Naive B cell (primary cell): ENCODE results near the gene NFKB1. TPM values are rescaled to one million over a fixed set of nuclear protein-coding genes. Genes with fewer than 3 reads are reported as not detected.
"Not testable (repeated sequence)": the region's sequence is repeated elsewhere in the genome, so short reads cannot be mapped to it uniquely, and the experiment has no call there.

ENCODE experiments used
- ATAC-seq, 2 donors: fragments of 150-1000 bp; cut with Tn5 transposase; 2 replicates each; pipeline ENCODE4 v1.10.0; 2021; ENCODE audit warnings: low read depth in 2 of 2, mild to moderate bottlenecking in 2 of 2, moderate library complexity in 2 of 2
- DNase-seq: peaks from one replicate; pipeline ENCODE4 v3.0.0; 2022
- H3K27ac Mint-ChIP-seq, 6 donors: one replicate each; pipeline ENCODE4 v1.8.0; 2020 to 2022; ENCODE audit warnings: mild to moderate bottlenecking in 6 of 6, mixed read lengths in 6 of 6, moderate library complexity in 5 of 6, inconsistent platforms in 2 of 6
- H3K27me3 Mint-ChIP-seq, 3 donors: one replicate each; pipeline ENCODE4 v1.8.0; 2021 to 2022; ENCODE audit warnings: mixed read lengths in 3 of 3, mild to moderate bottlenecking in 1 of 3
- H3K36me3 Mint-ChIP-seq, 2 donors: one replicate each; pipeline ENCODE4 v1.8.0; 2020 to 2022; ENCODE audit warnings: mixed read lengths in 2 of 2, inconsistent platforms in 1 of 2, mild to moderate bottlenecking in 1 of 2
- H3K4me1 Mint-ChIP-seq, 3 donors: one replicate each; pipeline ENCODE4 v1.8.0; 2020 to 2022; ENCODE audit warnings: mixed read lengths in 3 of 3, inconsistent platforms in 1 of 3, mild to moderate bottlenecking in 1 of 3, moderate library complexity in 1 of 3
- H3K4me3 Mint-ChIP-seq, 8 donors: one replicate each; pipeline ENCODE4 v1.8.0; 2020 to 2022; ENCODE audit warnings: mild to moderate bottlenecking in 8 of 8, mixed read lengths in 8 of 8, moderate library complexity in 8 of 8, inconsistent platforms in 2 of 8
- H3K9me3 Mint-ChIP-seq, 7 donors: one replicate each; pipeline ENCODE4 v1.8.0; 2020 to 2022; ENCODE audit warnings: mixed read lengths in 7 of 7, mild to moderate bottlenecking in 5 of 7, inconsistent platforms in 2 of 7, moderate library complexity in 1 of 7
- polyA plus RNA-seq, 6 donors: library from polyadenylated mRNA; unstranded; fragments of 300-500 nt; fragmentation: Illumina TruSeq; gene quantifications; one replicate each; pipeline ENCODE4 v1.2.3, GENCODE V29; 2021; ENCODE audit warnings: low read depth in 6 of 6

The NFKB1 gene
- polyA plus RNA-seq, 6 donors from 2014 or later = 14.5 to 47.4 (median 26.2) TPM

DNA sequence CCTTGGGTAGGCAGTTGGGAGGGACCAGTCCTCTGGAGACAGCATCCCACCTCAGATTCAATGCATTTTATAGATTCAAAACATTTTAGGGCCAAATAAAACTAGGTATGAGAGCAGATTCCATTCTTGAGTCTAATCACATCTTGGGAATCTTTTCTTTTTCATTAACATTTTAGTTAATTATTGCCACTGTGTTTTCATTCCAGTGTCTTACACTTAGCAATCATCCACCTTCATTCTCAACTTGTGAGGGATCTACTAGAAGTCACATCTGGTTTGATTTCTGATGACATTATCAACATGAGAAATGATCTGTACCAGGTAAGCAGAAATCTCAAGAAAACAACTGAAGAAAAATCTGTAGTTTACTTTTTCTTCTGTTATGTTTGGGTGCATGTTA, 99.5 kb downstream of the NFKB1 start:
- H3K9me3 Mint-ChIP-seq = no peaks in the 10 kb centered on the region
- peaks cover 0 to 3% (median 0%) of the 10 kb centered on the region in 3 donors for H3K4me1 Mint-ChIP-seq
- peak overlapping the region in 1 of 6 donors; percentile 10 for H3K27ac Mint-ChIP-seq
- H3K27me3 Mint-ChIP-seq = no peaks in the 10 kb centered on the region
- no peak for ATAC-seq
- H3K36me3 Mint-ChIP-seq = peaks cover 44 to 45% of the 10 kb centered on the region in 2 donors
- no peak for DNase-seq
- no peak overlapping the region for H3K4me3 Mint-ChIP-seq

DNA sequence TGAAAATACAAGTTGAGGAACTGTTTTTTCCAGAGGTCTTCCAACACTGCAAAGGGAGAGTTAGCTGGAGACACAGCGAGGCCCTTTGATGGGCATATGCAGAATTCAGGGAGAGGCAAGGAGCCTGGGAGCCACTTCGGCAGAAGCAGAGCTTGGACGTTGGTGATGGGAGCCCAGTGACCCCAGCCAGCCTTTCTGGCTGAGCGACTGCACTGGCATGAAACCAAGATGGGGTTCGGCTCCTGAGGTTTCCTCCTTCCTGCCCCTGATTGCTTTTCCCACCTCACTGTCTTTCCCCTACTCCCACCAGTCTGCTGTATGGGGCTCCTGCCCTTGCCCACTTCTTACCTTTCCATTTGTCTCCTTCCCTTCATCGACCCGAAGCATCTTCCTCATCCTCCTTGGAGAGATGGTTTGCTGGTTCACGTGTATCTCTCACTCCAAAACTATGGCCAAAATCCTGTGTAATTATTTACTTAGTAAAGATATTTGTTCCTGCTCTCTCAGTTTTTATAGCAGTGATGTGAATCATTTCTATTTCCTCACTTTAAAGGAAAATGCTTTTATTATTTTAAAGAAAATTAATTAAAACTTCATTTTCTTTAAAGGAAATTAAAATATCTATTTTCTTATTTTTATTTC, 100.5 kb downstream of the NFKB1 start:
- H3K27ac Mint-ChIP-seq = peak overlapping the region in 2 of 6 donors; percentile 27 to 82
- no peaks in the 10 kb centered on the region for H3K9me3 Mint-ChIP-seq
- peaks cover 34 to 37% of the 10 kb centered on the region in 2 donors for H3K36me3 Mint-ChIP-seq
- no peak overlapping the region for H3K4me3 Mint-ChIP-seq
- peaks cover 0 to 3% (median 0%) of the 10 kb centered on the region in 3 donors for H3K4me1 Mint-ChIP-seq
- DNase-seq (no peak), ATAC-seq (no peak)
- H3K27me3 Mint-ChIP-seq = no peaks in the 10 kb centered on the region

DNA sequence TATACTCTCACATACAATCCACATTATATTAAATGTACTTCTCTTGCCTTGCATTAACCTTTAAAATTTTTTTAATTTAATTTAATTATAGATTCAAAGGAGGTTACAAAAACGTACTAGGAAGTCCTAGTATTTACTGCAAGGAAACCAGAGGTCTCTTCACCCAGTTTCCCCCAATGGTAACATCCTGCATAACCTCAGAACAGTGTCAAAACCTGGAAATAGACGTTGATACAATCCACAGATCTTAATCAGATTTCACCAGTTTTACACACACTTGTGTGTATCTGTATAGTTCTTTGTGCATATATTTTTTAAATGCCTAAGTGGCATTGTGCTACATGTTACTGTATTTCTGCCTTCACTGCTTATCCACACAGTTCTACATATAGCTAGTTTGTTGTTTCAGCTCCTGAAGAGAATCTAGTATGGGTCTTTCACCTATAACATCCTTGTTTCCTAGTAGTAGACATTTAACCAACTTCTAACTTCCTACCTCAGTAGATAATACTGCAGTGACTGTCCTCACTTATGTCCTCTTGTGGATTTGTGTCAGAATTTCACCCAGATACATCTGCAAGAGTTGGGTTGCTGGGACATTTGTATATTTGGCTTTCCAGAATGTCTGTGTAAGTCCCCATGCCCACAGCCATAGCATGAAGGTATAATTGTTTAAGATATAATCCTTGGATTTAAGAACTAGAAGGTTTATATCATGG, 103.2 kb downstream of the NFKB1 start:
- Mint-ChIP-seq H3K4me3 (no peak overlapping the region), H3K27me3 (no peaks in the 10 kb centered on the region), H3K9me3 (no peaks in the 10 kb centered on the region), H3K36me3 (peaks cover 16 to 30% of the 10 kb centered on the region in 2 donors), H3K27ac (peak overlapping the region in 1 of 6 donors; percentile 13), H3K4me1 (no peaks in the 10 kb centered on the region)
- DNase-seq (no peak), ATAC-seq (no peak)

DNA sequence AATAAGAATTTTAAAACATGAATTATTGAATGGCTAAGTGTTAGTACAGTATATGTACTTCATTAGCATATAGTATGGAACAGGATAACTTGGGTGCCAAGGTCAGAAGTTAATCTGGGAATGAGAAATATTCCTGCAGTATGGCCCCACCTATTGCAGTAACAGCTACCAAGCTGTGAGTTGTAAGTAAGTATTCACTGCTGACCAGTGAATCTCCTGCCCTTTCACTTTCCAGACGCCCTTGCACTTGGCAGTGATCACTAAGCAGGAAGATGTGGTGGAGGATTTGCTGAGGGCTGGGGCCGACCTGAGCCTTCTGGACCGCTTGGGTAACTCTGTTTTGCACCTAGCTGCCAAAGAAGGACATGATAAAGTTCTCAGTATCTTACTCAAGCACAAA, 105.1 kb downstream of the NFKB1 start:
- no peaks in the 10 kb centered on the region for H3K27me3 Mint-ChIP-seq
- no peak overlapping the region for H3K27ac Mint-ChIP-seq
- peaks cover 21 to 30% of the 10 kb centered on the region in 2 donors for H3K36me3 Mint-ChIP-seq
- ATAC-seq (no peak), DNase-seq (no peak)
- H3K4me1 Mint-ChIP-seq = peaks cover 0 to 3% (median 2%) of the 10 kb centered on the region in 3 donors
- no peaks in the 10 kb centered on the region for H3K9me3 Mint-ChIP-seq
- no peak overlapping the region for H3K4me3 Mint-ChIP-seq

DNA sequence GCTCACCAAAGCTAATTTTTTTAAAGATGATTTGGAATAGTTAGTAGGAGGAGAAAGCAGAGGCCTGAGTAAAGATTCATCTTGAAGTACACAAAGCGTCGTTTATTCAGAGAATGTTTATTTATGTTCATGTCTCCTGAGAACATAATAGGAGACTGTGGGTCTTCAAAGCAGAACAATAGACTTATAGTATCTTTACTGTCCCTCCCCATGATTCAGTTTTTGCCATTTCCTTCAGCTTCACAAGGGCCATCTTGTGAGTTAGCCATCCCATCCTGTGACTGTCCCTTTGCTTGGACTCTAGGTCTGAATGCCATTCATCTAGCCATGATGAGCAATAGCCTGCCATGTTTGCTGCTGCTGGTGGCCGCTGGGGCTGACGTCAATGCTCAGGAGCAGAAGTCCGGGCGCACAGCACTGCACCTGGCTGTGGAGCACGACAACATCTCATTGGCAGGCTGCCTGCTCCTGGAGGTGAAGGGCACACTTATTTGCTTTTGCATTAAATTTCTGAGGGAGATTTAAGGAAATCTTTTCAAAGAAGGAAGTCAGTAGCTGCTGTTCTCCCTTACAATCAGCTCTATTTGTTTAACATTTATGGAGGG, 105.8 kb downstream of the NFKB1 start:
- ATAC-seq (no peak), DNase-seq (no peak)
- Mint-ChIP-seq H3K36me3 (peaks cover 21 to 33% of the 10 kb centered on the region in 2 donors), H3K27me3 (no peaks in the 10 kb centered on the region), H3K4me3 (no peak overlapping the region), H3K4me1 (peaks cover 0 to 10% (median 5%) of the 10 kb centered on the region in 3 donors), H3K27ac (peak overlapping the region in 2 of 6 donors; percentile 19 to 44), H3K9me3 (no peaks in the 10 kb centered on the region)

DNA sequence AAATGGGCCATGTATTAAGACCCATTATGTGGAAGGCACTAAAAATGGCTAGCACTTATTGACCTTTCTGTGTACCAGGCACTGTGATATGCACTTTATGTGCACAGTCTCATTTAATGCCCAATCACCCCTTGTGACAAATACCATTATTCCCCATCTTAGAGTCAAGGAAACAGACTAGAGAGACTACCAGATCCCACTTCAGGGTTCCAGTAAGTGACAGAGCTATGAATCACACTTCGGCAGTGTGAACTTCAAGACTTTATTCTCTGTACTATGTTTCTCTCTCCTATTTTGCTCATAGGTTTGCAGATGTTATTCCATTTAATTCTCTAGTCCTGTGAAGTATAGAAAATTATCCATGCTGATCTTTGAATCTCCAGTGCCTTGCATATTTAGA, 107.0 kb downstream of the NFKB1 start:
- DNase-seq (no peak), ATAC-seq (no peak)
- no peaks in the 10 kb centered on the region for H3K9me3 Mint-ChIP-seq
- no peak overlapping the region for H3K4me3 Mint-ChIP-seq
- no peaks in the 10 kb centered on the region for H3K27me3 Mint-ChIP-seq
- peaks cover 26 to 35% of the 10 kb centered on the region in 2 donors for H3K36me3 Mint-ChIP-seq
- H3K27ac Mint-ChIP-seq = no peak overlapping the region
- peaks cover 5 to 18% (median 13%) of the 10 kb centered on the region in 3 donors for H3K4me1 Mint-ChIP-seq

DNA sequence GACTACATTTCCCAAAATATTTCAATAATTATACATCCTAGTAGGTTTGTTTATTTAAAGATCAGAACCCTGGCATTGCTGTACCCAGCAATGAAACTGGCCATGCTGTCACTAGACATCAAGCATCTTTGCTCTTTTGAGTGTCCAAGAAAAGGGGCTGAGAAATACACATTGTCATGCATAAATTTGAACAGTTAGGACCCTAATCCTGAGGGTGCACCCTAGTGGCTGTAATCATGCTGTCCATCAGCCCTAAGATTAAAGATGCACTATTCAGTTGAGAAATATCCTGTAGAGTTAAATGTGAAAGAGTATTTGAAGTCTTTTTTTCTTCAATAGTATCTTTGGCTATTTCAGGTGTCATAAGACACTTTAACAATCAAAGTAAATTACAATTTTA, 108.8 kb downstream of the NFKB1 start:
- Mint-ChIP-seq H3K9me3 (no peaks in the 10 kb centered on the region), H3K36me3 (peaks cover 42 to 44% of the 10 kb centered on the region in 2 donors), H3K27me3 (no peaks in the 10 kb centered on the region), H3K4me3 (no peak overlapping the region), H3K27ac (peak overlapping the region in 3 of 6 donors; percentile 1 to 88 (median 13)), H3K4me1 (peaks cover 8 to 21% (median 18%) of the 10 kb centered on the region in 3 donors)
- DNase-seq (no peak), ATAC-seq (no peak)

DNA sequence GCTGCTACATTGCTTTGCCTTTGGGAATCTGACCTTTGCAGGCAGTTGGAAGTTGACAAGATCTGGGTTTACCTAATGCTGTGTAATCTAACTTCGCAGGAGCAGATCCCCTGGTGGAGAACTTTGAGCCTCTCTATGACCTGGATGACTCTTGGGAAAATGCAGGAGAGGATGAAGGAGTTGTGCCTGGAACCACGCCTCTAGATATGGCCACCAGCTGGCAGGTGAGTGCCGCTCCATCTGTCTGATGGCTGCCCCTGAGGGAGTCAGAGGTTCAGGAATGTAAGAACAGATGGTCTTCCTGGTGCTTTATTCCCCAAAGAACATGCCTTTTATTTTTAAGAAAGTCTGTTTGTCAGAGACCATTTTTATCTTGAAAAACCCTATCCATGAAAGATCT, 109.3 kb downstream of the NFKB1 start:
- no peak overlapping the region for H3K4me3 Mint-ChIP-seq
- H3K36me3 Mint-ChIP-seq = peaks cover 44 to 49% of the 10 kb centered on the region in 2 donors

DNA sequence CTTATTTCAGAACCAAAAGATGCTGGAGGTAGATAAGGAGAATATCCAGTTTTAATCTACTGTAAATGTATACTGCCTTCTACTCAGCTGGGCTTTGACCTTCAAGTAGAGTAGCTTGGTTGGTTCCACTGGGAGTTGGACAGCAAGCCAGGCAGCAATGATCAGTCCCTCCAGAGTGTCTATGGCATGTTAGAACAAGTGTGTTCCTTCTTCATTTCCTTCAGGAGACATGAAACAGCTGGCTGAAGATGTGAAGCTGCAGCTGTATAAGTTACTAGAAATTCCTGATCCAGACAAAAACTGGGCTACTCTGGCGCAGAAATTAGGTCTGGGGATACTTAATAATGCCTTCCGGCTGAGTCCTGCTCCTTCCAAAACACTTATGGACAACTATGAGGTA, 111.1 kb downstream of the NFKB1 start:
- Mint-ChIP-seq H3K36me3 (peaks cover 38 to 59% of the 10 kb centered on the region in 2 donors), H3K4me3 (peak overlapping the region in 1 of 8 donors; percentile 4), H3K27me3 (no peaks in the 10 kb centered on the region), H3K9me3 (no peaks in the 10 kb centered on the region), H3K27ac (peak overlapping the region; percentile 34 to 93 (median 88)), H3K4me1 (peaks cover 8 to 21% (median 18%) of the 10 kb centered on the region in 3 donors)
- no peak for DNase-seq
- ATAC-seq = no peak

More for the DNA sequence above, 109.3 kb downstream of the NFKB1 start:
- Mint-ChIP-seq H3K9me3 (no peaks in the 10 kb centered on the region), H3K4me1 (peaks cover 8 to 21% (median 18%) of the 10 kb centered on the region in 3 donors), H3K27me3 (no peaks in the 10 kb centered on the region), H3K27ac (peak overlapping the region in 2 of 6 donors; percentile 59 to 88)
- ATAC-seq (no peak), DNase-seq (no peak)

DNA sequence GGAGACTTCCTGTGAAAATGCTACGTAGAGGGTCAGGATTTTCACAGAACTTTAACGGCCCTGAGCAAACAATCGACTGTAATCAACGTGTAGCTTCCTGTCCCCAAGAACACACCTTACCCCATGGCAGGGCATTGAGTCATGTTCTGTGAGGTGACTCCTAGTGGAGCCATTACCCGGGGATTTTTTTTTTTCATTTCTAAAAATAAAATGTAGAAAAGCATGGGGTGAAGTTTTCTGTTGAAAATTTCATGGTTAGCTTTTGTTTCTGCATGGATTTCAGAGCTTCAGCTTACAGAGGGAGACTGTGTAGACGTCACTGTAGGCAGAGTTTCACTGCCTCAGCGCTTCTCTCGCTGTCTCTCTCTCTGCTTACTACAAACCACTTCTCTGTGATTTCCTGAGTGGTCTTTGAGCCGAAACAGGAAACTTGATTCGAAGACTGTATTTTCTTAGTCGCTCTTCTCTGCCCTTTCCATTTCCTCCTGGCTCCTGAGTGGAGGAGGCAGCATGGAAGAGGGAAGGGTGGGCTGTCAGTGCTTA, 111.7 kb downstream of the NFKB1 start:
- peak overlapping the region in 2 of 8 donors; percentile 4 to 77 for H3K4me3 Mint-ChIP-seq
- peak overlapping the region; percentile 34 to 94 (median 86) for H3K27ac Mint-ChIP-seq
- H3K4me1 Mint-ChIP-seq = peaks cover 8 to 21% (median 18%) of the 10 kb centered on the region in 3 donors
- H3K27me3 Mint-ChIP-seq = no peaks in the 10 kb centered on the region
- peaks cover 38 to 59% of the 10 kb centered on the region in 2 donors for H3K36me3 Mint-ChIP-seq
- ATAC-seq (peak; percentile 88 to 92), DNase-seq (peak; percentile 29)
- no peaks in the 10 kb centered on the region for H3K9me3 Mint-ChIP-seq

DNA sequence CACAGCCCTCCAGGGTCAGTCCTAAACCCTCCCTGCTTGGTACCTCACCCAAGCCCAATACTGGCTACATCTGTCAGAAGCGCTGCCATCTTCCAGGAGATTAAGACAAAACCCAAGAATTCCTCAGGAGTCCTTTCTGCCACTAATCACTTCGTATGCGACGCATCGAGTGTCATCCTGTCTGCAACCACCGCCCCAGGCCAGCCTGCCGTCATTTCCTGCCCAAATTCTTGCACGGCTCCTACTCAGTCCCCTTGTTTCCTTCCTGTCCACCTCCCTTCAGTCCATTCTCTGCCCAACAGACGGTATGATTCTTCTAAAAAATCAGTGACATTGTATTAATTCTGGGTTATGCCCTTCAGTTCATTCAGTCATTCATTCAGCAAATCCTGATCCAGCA, 113.6 kb downstream of the NFKB1 start:
- H3K36me3 Mint-ChIP-seq = peaks cover 33 to 54% of the 10 kb centered on the region in 2 donors
- no peak for ATAC-seq
- peak overlapping the region; percentile 3 to 88 (median 51) for H3K27ac Mint-ChIP-seq
- no peak for DNase-seq
- H3K4me1 Mint-ChIP-seq = peaks cover 8 to 23% (median 18%) of the 10 kb centered on the region in 3 donors
- no peaks in the 10 kb centered on the region for H3K9me3 Mint-ChIP-seq
- H3K27me3 Mint-ChIP-seq = no peaks in the 10 kb centered on the region
- H3K4me3 Mint-ChIP-seq = no peak overlapping the region

DNA sequence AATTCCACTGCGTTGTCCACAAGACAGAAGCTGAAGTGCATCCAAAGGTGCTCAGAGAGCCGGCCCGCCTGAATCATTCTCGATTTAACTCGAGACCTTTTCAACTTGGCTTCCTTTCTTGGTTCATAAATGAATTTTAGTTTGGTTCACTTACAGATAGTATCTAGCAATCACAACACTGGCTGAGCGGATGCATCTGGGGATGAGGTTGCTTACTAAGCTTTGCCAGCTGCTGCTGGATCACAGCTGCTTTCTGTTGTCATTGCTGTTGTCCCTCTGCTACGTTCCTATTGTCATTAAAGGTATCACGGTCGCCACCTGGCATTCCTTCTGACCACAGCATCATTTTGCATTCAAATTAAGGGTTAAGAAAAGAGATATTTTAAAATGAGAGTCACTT, 115.5 kb downstream of the NFKB1 start:
- H3K27me3 Mint-ChIP-seq = no peaks in the 10 kb centered on the region
- DNase-seq (no peak), ATAC-seq (no peak)
- no peaks in the 10 kb centered on the region for H3K9me3 Mint-ChIP-seq
- H3K27ac Mint-ChIP-seq = no peak overlapping the region
- peaks cover 8 to 16% (median 13%) of the 10 kb centered on the region in 3 donors for H3K4me1 Mint-ChIP-seq
- H3K4me3 Mint-ChIP-seq = no peak overlapping the region
- H3K36me3 Mint-ChIP-seq = peaks cover 25 to 43% of the 10 kb centered on the region in 2 donors

DNA sequence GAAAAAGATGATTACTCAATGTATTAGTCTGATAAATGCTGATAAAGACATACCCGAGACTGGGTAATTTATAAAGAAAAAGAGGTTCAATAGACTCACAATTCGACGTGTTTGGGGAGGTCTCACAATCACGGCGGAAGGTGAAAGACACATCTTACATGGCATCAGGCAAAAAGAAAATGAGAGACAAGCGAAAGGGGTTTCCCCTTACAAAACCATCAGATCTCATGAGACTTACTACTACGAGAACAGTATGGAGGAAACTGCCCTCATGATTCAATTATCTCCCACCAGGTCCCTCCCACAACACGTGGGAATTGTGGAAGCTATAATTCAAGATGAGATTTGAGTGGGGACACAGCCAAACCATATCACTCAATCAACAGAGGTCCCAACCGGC, 117.9 kb downstream of the NFKB1 start:
- peak in 1 of 2 donors; percentile 40 for ATAC-seq
- DNase-seq, H3K4me1 Mint-ChIP-seq, H3K4me3 Mint-ChIP-seq, H3K9me3 Mint-ChIP-seq, H3K27me3 Mint-ChIP-seq: not testable (repeated sequence)
- peak overlapping the region in 1 of 6 donors; percentile 62 for H3K27ac Mint-ChIP-seq
- peaks cover 13 to 25% of the 10 kb centered on the region in 2 donors for H3K36me3 Mint-ChIP-seq
